DND-41 (cell line): Measurements from ENCODE around the gene DYSF.

ENCODE experiments used
- ATAC-seq: fragments of 200-7000 bp; cut with Tn5 transposase; 3 replicates; pipeline ENCODE4 v1.9.1; 2021; ENCODE audit warnings: low read depth; ENCODE audit not compliant: insufficient read depth
- DNase-seq: peaks from one replicate; pipeline ENCODE4 v3.0.0-alpha.2; 2020
- H2AFZ ChIP-seq: 2 replicates; pipeline ENCODE4 v1.6.0; 2012; ENCODE audit warnings: low read depth, low read length
- H3K27ac ChIP-seq: 2 replicates; pipeline ENCODE4 v1.5.1; 2012; ENCODE audit warnings: low read length, inconsistent platforms
- H3K27me3 ChIP-seq: fragments of 200-600 bp; sonication (generic); 2 replicates; pipeline ENCODE4 v1.6.0; 2012; ENCODE audit warnings: low read length, mild to moderate bottlenecking, inconsistent platforms; ENCODE audit not compliant: insufficient read depth, poor library complexity
- H3K36me3 ChIP-seq: 2 replicates; pipeline ENCODE4 v1.5.1; 2012; ENCODE audit warnings: low read length, inconsistent platforms; ENCODE audit not compliant: insufficient read depth
- H3K4me1 ChIP-seq: 2 replicates; pipeline ENCODE4 v1.5.1; 2012; ENCODE audit warnings: mild to moderate bottlenecking, low read length; ENCODE audit not compliant: insufficient read depth
- H3K4me2 ChIP-seq: 2 replicates; pipeline ENCODE4 v1.6.0; 2012; ENCODE audit warnings: mild to moderate bottlenecking, moderate library complexity, low read length, inconsistent platforms; ENCODE audit not compliant: insufficient read depth
- H3K4me3 ChIP-seq, 2 experiments: fragments of 200-600 bp in 1 of 2; shearing (Covaris generic) in 1 of 2; 2 replicates each; pipeline ENCODE4 v1.5.1; 2012 to 2016; ENCODE audit warnings: inconsistent platforms in 2 of 2, low read length in 2 of 2, mild to moderate bottlenecking in 2 of 2, low read depth in 1 of 2, moderate library complexity in 1 of 2
- H3K79me2 ChIP-seq: 2 replicates; pipeline ENCODE4 v1.6.0; 2012; ENCODE audit warnings: low read length, inconsistent platforms; ENCODE audit not compliant: insufficient read depth
- H3K9ac ChIP-seq: 2 replicates; pipeline ENCODE4 v1.6.0; 2012; ENCODE audit warnings: low read depth, mild to moderate bottlenecking, inconsistent platforms, low read length, moderate library complexity
- H3K9me3 ChIP-seq: 2 replicates; pipeline ENCODE4 v1.5.1; 2012; ENCODE audit warnings: low read length, moderate library complexity, mild to moderate bottlenecking, inconsistent platforms; ENCODE audit not compliant: insufficient read depth, severe bottlenecking
- H4K20me1 ChIP-seq: 2 replicates; pipeline ENCODE4 v1.6.0; 2012; ENCODE audit warnings: low read length; ENCODE audit not compliant: insufficient read depth
- CTCF ChIP-seq: IDR thresholded peaks from 2 replicates; pipeline ENCODE4 v1.5.1; 2012; ENCODE audit warnings: borderline replicate concordance, low read length, moderate library complexity, mild to moderate bottlenecking; ENCODE audit not compliant: poor library complexity, severe bottlenecking; ENCODE audit errors: extremely low read depth
- EZH2 ChIP-seq: IDR thresholded peaks from 3 replicates; pipeline ENCODE4 v1.6.1; 2012; ENCODE audit warnings: borderline replicate concordance, low read depth, mild to moderate bottlenecking, moderate library complexity, low read length, inconsistent platforms; ENCODE audit not compliant: severe bottlenecking

The DYSF gene

GRCh38 chr2:71658771-71659170 is 205.4 kb downstream of the DYSF start:
- ATAC-seq: no peak
- no peak overlapping the region for H3K4me3 ChIP-seq

GRCh38 chr2:71659868-71660518 is 206.6 kb downstream of the DYSF start:
- no peak for DNase-seq
- no peaks in the 10 kb centered on the region for H3K79me2 ChIP-seq
- no peak overlapping the region for H3K4me3 ChIP-seq
- no peaks in the 10 kb centered on the region for H3K27me3 ChIP-seq
- no peak overlapping the region for H3K4me2 ChIP-seq
- ATAC-seq: no peak
- TF ChIP-seq CTCF (no peak), EZH2 (no peak)
- peaks cover 8% of the 10 kb centered on the region for H3K9me3 ChIP-seq
- no peaks in the 10 kb centered on the region for H4K20me1 ChIP-seq
- H3K4me1 ChIP-seq: no peaks in the 10 kb centered on the region
- H3K36me3 ChIP-seq: no peaks in the 10 kb centered on the region
- no peak overlapping the region for H3K9ac ChIP-seq
- no peak overlapping the region for H2AFZ ChIP-seq
- no peak overlapping the region for H3K27ac ChIP-seq

More at GRCh38 chr2:71658771-71659170, 205.4 kb downstream of the DYSF start:
- H3K36me3 ChIP-seq: no peaks in the 10 kb centered on the region
- DNase-seq: no peak
- no peak overlapping the region for H3K27ac ChIP-seq
- no peak overlapping the region for H3K9ac ChIP-seq
- H4K20me1 ChIP-seq: no peaks in the 10 kb centered on the region
- H3K4me2 ChIP-seq: no peak overlapping the region
- no peaks in the 10 kb centered on the region for H3K79me2 ChIP-seq
- H3K9me3 ChIP-seq: peaks cover 8% of the 10 kb centered on the region
- no peak overlapping the region for H2AFZ ChIP-seq
- no peaks in the 10 kb centered on the region for H3K27me3 ChIP-seq
- H3K4me1 ChIP-seq: no peaks in the 10 kb centered on the region
- no peak for TF ChIP-seq CTCF
- no peak for TF ChIP-seq EZH2

GRCh38 chr2:71661782-71662181 is 208.4 kb downstream of the DYSF start:
- Histone ChIP-seq H3K9me3 (peaks cover 8% of the 10 kb centered on the region), H3K27me3 (no peaks in the 10 kb centered on the region), H2AFZ (no peak overlapping the region), H3K36me3 (no peaks in the 10 kb centered on the region), H3K9ac (no peak overlapping the region), H3K4me1 (no peaks in the 10 kb centered on the region), H3K27ac (no peak overlapping the region), H3K79me2 (no peaks in the 10 kb centered on the region), H3K4me2 (no peak overlapping the region), H3K4me3 (no peak overlapping the region), H4K20me1 (no peaks in the 10 kb centered on the region)
- TF ChIP-seq EZH2 (no peak), CTCF (no peak)
- DNase-seq: no peak
- ATAC-seq: no peak
